ENCODE data around the gene ZNF44. TPM values are rescaled to one million over a fixed set of nuclear protein-coding genes. Genes with fewer than 3 reads are reported as not detected.

Gene ZNF44
- polyA plus RNA-seq (2012; ENCODE audit: insufficient read length, low read depth): 0.80 TPM

- no peak for TF ChIP-seq REST (IDR thresholded peaks at IDR 0.05; ENCODE audit: insufficient read depth in 1 of 2, low read depth in 2 of 2, low read length in 2 of 2)
- TF ChIP-seq FOXP2 (optimal IDR thresholded peaks at IDR 0.05; ENCODE audit: borderline replicate concordance, extremely low read depth, extremely low read length, insufficient read depth): no peak
- TF ChIP-seq POLR2AphosphoS5 (IDR thresholded peaks at IDR 0.05; ENCODE audit: low read depth, low read length): no peak
- TF ChIP-seq TAF1 (IDR thresholded peaks at IDR 0.05; ENCODE audit: borderline replicate concordance, insufficient read depth, low read length): no peak
- no peak for TF ChIP-seq SIN3A (IDR thresholded peaks at IDR 0.05; ENCODE audit: borderline replicate concordance, insufficient read depth, low read length)
These were observed at the start of gene ZNF44 for GRCh38 chr19:12294249-12295158. ZNF44 (minus strand) TSS chr19:12294883; CDS start chr19:12294694, 189 bp downstream.

- TF ChIP-seq TAF1 (IDR thresholded peaks at IDR 0.05; ENCODE audit: borderline replicate concordance, insufficient read depth, low read length) (no peak), REST (IDR thresholded peaks at IDR 0.05; ENCODE audit: insufficient read depth in 1 of 2, low read depth in 2 of 2, low read length in 2 of 2) (no peak), SIN3A (IDR thresholded peaks at IDR 0.05; ENCODE audit: borderline replicate concordance, insufficient read depth, low read length) (no peak), FOXP2 (optimal IDR thresholded peaks at IDR 0.05; ENCODE audit: borderline replicate concordance, extremely low read depth, extremely low read length, insufficient read depth) (no peak), POLR2AphosphoS5 (IDR thresholded peaks at IDR 0.05; ENCODE audit: low read depth, low read length) (no peak)
These were observed 38.8 kb upstream of the ZNF44 start, which contains the start of gene ZNF563 for GRCh38 chr19:12333162-12334159. ZNF563 (minus strand) TSS chr19:12333633; CDS start chr19:12333482, 151 bp downstream.

GRCh38 chr19:12331211-12331941 is 36.7 kb upstream of the ZNF44 start:
- no peak for TF ChIP-seq POLR2AphosphoS5 (IDR thresholded peaks at IDR 0.05; ENCODE audit: low read depth, low read length)
- no peak for TF ChIP-seq FOXP2 (optimal IDR thresholded peaks at IDR 0.05; ENCODE audit: borderline replicate concordance, extremely low read depth, extremely low read length, insufficient read depth)
- TF ChIP-seq TAF1 (IDR thresholded peaks at IDR 0.05; ENCODE audit: borderline replicate concordance, insufficient read depth, low read length): no peak
- no peak for TF ChIP-seq SIN3A (IDR thresholded peaks at IDR 0.05; ENCODE audit: borderline replicate concordance, insufficient read depth, low read length)
- no peak for TF ChIP-seq REST (IDR thresholded peaks at IDR 0.05; ENCODE audit: insufficient read depth in 1 of 2, low read depth in 2 of 2, low read length in 2 of 2)

- TF ChIP-seq REST (IDR thresholded peaks at IDR 0.05; ENCODE audit: insufficient read depth in 1 of 2, low read depth in 2 of 2, low read length in 2 of 2) (no peak), TAF1 (IDR thresholded peaks at IDR 0.05; ENCODE audit: borderline replicate concordance, insufficient read depth, low read length) (no peak), FOXP2 (optimal IDR thresholded peaks at IDR 0.05; ENCODE audit: borderline replicate concordance, extremely low read depth, extremely low read length, insufficient read depth) (no peak), POLR2AphosphoS5 (IDR thresholded peaks at IDR 0.05; ENCODE audit: low read depth, low read length) (no peak), SIN3A (IDR thresholded peaks at IDR 0.05; ENCODE audit: borderline replicate concordance, insufficient read depth, low read length) (no peak)
These were observed 35.7 kb upstream of the ZNF44 start for GRCh38 chr19:12330340-12330739.

Measured in PFSK-1 (cell line).